ENCODE data around the gene C19orf47. TPM values are rescaled to one million over a fixed set of nuclear protein-coding genes. Genes with fewer than 3 reads are reported as not detected.

Gene C19orf47
- total RNA-seq, 1 donor from 2014 or later, result 15.7 TPM

DNA sequence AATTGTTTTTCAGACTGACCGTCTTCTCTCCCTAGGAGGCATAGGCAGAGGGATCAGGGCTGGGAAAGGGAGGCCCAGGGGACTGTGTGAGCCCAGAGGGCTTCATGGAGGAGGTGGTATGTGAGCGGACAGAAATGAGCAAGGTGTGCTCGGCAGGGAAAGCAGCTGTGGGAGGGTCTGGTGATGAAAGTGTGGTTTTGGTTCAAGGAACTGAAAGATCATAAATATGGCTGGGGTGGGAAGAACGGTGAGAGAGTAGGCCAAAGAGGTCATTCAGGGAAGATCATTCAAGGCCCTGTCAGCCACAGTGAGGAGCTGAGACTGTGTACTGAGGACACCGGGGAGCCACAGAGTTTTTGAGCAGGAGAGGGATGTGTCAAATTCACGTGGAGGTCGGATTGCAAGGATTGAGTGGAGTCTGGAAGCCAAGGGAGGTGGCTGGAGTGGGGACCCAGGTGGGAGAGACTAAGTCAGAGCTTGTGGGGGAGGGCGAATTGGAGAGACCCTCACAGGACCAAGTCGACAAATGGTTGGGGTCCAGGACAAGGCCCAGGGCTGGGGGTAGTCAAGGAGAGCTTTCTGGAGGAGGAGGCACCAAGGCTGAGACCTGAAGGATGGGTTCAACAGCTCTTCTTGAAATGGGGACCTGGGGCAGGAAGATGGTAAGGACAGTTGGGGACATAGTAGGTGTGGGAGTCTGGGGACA lies 7.9 kb upstream of the C19orf47 start:
- intact Hi-C loops (cut with DNase I), result no loop called here
- ATAC-seq (no peak), DNase-seq (no peak)
- TF ChIP-seq, protein P1, sequence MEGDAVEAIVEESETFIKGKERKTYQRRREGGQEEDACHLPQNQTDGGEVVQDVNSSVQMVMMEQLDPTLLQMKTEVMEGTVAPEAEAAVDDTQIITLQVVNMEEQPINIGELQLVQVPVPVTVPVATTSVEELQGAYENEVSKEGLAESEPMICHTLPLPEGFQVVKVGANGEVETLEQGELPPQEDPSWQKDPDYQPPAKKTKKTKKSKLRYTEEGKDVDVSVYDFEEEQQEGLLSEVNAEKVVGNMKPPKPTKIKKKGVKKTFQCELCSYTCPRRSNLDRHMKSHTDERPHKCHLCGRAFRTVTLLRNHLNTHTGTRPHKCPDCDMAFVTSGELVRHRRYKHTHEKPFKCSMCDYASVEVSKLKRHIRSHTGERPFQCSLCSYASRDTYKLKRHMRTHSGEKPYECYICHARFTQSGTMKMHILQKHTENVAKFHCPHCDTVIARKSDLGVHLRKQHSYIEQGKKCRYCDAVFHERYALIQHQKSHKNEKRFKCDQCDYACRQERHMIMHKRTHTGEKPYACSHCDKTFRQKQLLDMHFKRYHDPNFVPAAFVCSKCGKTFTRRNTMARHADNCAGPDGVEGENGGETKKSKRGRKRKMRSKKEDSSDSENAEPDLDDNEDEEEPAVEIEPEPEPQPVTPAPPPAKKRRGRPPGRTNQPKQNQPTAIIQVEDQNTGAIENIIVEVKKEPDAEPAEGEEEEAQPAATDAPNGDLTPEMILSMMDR (IDR thresholded peaks at IDR 0.05), result no peak
- H3K4me3 ChIP-seq, result no peak overlapping the region
- H3K36me3 ChIP-seq, result peaks cover 10% of the 10 kb centered on the region
- H3K27ac ChIP-seq, result no peak overlapping the region
- no peaks in the 10 kb centered on the region for H3K27me3 ChIP-seq (ENCODE audit: low read depth)
- no peaks in the 10 kb centered on the region for H3K9me3 ChIP-seq
- H3K4me1 ChIP-seq, result peaks cover 28% of the 10 kb centered on the region

DNA sequence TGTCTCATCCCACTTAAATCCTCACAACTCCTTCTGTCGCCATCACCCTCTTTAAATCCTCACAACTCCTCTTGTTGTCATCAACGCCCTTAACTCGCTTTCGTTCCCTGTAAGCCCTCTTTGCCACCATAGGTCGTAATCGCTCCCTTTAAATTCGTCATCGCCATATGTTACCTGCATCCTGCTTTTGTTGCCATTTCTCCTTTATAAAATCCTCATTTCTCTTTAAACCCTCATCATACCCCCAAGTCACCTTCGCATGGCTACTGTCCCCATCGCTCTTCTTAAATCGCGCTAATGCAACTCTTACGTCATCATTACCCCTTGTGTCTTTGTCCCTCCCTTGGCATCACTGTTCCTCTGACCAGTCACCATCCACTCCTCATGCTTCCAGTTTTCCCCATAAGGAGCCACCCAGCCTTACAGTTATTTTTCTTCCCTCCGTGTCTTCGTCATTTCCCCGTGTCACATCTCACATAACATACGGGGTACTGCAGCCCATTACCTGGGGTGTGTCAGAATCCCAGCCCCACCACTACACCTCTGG lies 837 bp upstream of the C19orf47 start:
- Histone ChIP-seq H3K4me3 (peak overlapping the region; percentile 79), H3K36me3 (no peaks in the 10 kb centered on the region), H3K27me3 (ENCODE audit: low read depth) (no peaks in the 10 kb centered on the region), H3K4me1 (peaks cover 21% of the 10 kb centered on the region), H3K27ac (peak overlapping the region; percentile 78), H3K9me3 (no peaks in the 10 kb centered on the region)
- intact Hi-C loops (cut with DNase I), result no loop called here
- TF ChIP-seq, protein P1 (IDR thresholded peaks at IDR 0.05), result no peak
- ATAC-seq, result peak in 1 of 2 donors; percentile 37
- DNase-seq, result no peak

DNA sequence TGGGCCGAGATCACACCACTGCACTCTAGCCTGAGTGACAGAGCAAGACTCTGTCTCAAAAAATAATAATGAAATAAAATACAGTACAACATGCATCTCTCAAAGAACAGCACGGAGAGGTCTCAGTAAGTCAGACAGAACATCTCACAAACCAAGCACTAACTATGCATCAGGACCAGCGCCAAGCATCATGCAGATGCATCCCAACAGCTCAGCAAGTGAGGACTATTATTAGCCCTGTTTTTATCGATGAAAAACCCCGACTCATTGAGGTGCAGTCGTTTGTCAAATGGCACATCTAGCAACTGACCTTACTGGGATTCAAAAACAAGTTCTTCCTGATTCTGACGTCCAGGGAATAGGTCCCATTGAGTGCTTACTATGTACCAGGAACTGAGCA lies 3.8 kb downstream of the C19orf47 start:
- ATAC-seq, result no peak
- peaks cover 14% of the 10 kb centered on the region for H3K36me3 ChIP-seq
- no peak overlapping the region for H3K27ac ChIP-seq
- no peaks in the 10 kb centered on the region for H3K27me3 ChIP-seq (ENCODE audit: low read depth)
- no peaks in the 10 kb centered on the region for H3K9me3 ChIP-seq
- H3K4me1 ChIP-seq, result peaks cover 27% of the 10 kb centered on the region
- DNase-seq, result no peak
- H3K4me3 ChIP-seq, result no peak overlapping the region
- TF ChIP-seq, protein P1 (IDR thresholded peaks at IDR 0.05), result no peak
- intact Hi-C loops (cut with DNase I), result no loop called here

DNA sequence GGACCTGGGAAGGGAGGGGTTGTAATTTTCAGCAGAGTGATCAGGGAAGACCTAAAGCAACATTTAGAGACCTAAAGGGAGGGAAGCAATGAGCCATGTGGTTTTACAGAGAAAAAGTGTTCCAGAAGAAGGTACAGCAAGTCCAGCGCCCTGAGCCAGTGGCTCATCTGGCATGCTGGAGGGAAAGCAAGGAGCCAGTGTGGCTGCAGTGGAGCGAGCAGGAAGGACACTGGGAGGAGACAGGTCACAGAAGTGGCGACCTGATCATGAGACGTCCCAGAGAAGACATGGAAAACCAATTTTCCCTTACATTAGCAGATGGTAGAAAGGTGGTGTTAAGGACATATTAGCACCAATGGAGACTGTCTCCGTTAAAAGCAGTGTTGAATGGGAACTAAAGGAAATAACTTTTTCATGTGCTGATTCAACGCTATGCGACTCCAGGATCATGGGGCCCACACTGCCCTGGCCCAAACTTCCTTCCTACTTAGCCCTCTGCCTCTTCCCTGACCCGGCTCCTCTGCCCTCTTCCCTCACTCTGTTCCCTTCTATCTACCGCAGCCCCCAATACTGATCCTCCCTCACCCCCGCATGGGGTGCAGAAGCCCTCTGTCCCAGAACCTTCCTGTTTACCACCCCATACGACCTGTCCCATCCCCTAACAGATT lies 5.4 kb downstream of the C19orf47 start:
- peak overlapping the region; percentile 4 for H3K27ac ChIP-seq
- no peaks in the 10 kb centered on the region for H3K9me3 ChIP-seq
- ATAC-seq (no peak), DNase-seq (no peak)
- H3K4me1 ChIP-seq, result peaks cover 21% of the 10 kb centered on the region
- no peak overlapping the region for H3K4me3 ChIP-seq
- no peaks in the 10 kb centered on the region for H3K27me3 ChIP-seq (ENCODE audit: low read depth)
- peaks cover 28% of the 10 kb centered on the region for H3K36me3 ChIP-seq
- TF ChIP-seq, protein P1 (IDR thresholded peaks at IDR 0.05), result no peak
- intact Hi-C loops (cut with DNase I), result no loop called here

DNA sequence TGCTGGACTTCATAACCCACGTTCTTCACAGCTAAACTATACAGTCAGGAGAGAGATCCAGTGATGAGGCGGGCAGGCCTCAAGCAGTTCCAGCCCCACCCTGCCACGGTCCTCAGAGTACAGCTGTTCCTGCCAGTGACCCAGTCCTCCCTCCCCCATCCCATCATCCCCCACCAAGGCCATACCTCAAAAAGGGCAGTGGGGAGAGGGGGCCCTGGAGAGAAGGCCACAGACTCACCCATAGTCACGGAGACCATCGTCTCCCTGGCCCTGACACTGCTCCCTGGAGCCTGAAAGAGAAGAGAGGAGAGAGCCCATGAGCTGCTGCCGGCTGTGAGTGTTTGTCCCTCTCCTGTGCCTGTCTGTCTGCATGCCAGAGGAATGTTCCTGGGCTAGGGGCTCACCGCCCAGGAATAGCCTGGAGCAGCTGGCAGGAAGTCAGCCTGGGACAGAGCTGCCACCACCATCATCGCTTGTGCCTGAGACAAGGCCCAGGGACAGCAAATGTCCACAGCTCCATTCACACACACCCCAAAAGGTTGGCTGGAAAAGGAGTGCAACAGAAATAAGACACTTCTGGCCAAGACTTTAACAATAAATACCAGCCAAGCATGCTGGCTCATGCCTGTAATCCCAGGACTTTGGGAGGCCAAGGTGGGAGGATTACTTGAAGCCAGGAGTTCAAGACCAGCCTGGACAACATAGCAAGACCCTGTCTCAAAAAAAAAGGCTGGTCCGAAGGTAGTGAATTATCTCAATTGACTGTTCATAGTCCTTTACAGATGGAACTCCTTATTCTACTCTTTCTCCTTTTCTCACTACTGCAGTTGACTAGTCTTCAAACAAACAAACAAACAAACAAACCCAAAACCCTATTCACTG lies 6.4 kb downstream of the C19orf47 start:
- DNase-seq (peak; percentile 72), ATAC-seq (peak; percentile 89 to 92)
- Histone ChIP-seq H3K4me3 (peak overlapping the region; percentile 8), H3K27me3 (ENCODE audit: low read depth) (no peaks in the 10 kb centered on the region), H3K36me3 (peaks cover 31% of the 10 kb centered on the region), H3K9me3 (no peaks in the 10 kb centered on the region), H3K4me1 (peaks cover 12% of the 10 kb centered on the region), H3K27ac (peak overlapping the region; percentile 76)
- intact Hi-C loops (cut with DNase I), result no loop called here
- TF ChIP-seq, protein P1 (IDR thresholded peaks at IDR 0.05), result no peak
